Liver (tissue), 9 donors: ENCODE data around the gene ZNF778. TPM values are rescaled to one million over a fixed set of nuclear protein-coding genes. Genes with fewer than 3 reads are reported as not detected.

ENCODE experiments used
- DNase-seq: peaks from one replicate; pipeline ENCODE4 v3.0.0-alpha.2; 2017; ENCODE audit warnings: low spot score
- H3K27ac ChIP-seq, 2 donors: one replicate each; pipeline ENCODE4 v1.7.0; 2013; ENCODE audit warnings: inconsistent platforms in 2 of 2, low read length in 2 of 2, control low read depth in 1 of 2, low read depth in 1 of 2, mild to moderate bottlenecking in 1 of 2
- H3K27me3 ChIP-seq, 4 donors: one replicate each; pipeline versions ENCODE4 v1.6.1 to v1.7.0; 2013; ENCODE audit warnings: low read length in 3 of 4, inconsistent platforms in 1 of 4, mild to moderate bottlenecking in 1 of 4, moderate library complexity in 1 of 4; ENCODE audit not compliant: control insufficient read depth in 4 of 4, insufficient read depth in 4 of 4
- H3K36me3 ChIP-seq, 4 donors: one replicate each; pipeline versions ENCODE4 v1.6.1 to v1.7.0; 2013; ENCODE audit warnings: low read length in 3 of 4, mild to moderate bottlenecking in 3 of 4, low read depth in 1 of 4, moderate library complexity in 1 of 4; ENCODE audit not compliant: control insufficient read depth in 4 of 4, insufficient read depth in 3 of 4
- H3K4me1 ChIP-seq, 4 donors: one replicate each; pipeline versions ENCODE4 v1.6.1 to v1.7.0; 2013; ENCODE audit warnings: low read length in 3 of 4, mild to moderate bottlenecking in 3 of 4, moderate library complexity in 1 of 4; ENCODE audit not compliant: control insufficient read depth in 4 of 4, insufficient read depth in 4 of 4
- H3K4me3 ChIP-seq, 3 donors: one replicate each; pipeline versions ENCODE4 v1.6.1 to v1.7.0; 2013; ENCODE audit warnings: low read length in 3 of 3, control low read depth in 1 of 3, low read depth in 1 of 3, mild to moderate bottlenecking in 1 of 3
- H3K9ac ChIP-seq, 2 donors: one replicate each; pipeline ENCODE4 v1.7.0; 2013; ENCODE audit warnings: low read length in 2 of 2, mild to moderate bottlenecking in 2 of 2, moderate library complexity in 2 of 2, control low read depth in 1 of 2, low read depth in 1 of 2
- H3K9me3 ChIP-seq, 4 donors: one replicate each; pipeline versions ENCODE4 v1.6.1 to v1.7.0; 2013; ENCODE audit warnings: low read length in 3 of 4; ENCODE audit not compliant: control insufficient read depth in 4 of 4
- CTCF ChIP-seq: fragments of 150-350 bp; IDR thresholded peaks from 2 replicates; pipeline ENCODE4 v1.5.1; 2017; ENCODE audit warnings: improper control_type of control experiment, low read depth, low read length; ENCODE audit not compliant: missing input control
- EGR1 ChIP-seq, 2 donors: IDR thresholded peaks; 2 replicates each; pipeline ENCODE4 v1.6.1; 2016 to 2018; ENCODE audit warnings: antibody characterized with exemption in 2 of 2, low read depth in 2 of 2
- FOXA1 ChIP-seq: IDR thresholded peaks from 2 replicates; pipeline ENCODE4 v1.6.1; 2016; ENCODE audit warnings: antibody characterized with exemption
- HNF4A ChIP-seq, 2 donors: conservative IDR thresholded peaks; 2 replicates each; pipeline ENCODE4 v1.6.1; 2016; ENCODE audit warnings: antibody characterized with exemption in 2 of 2, mild to moderate bottlenecking in 2 of 2
- HNF4G ChIP-seq: IDR thresholded peaks from 2 replicates; pipeline ENCODE4 v1.6.1; 2016; ENCODE audit warnings: antibody characterized with exemption
- JUND ChIP-seq, 2 donors: IDR thresholded peaks; 2 replicates each; pipeline ENCODE4 v1.6.1; 2016; ENCODE audit warnings: antibody characterized with exemption in 2 of 2
- NR2F2 ChIP-seq: IDR thresholded peaks from 2 replicates; pipeline ENCODE4 v1.6.1; 2016; ENCODE audit warnings: antibody characterized with exemption
- RAD21 ChIP-seq, 2 donors: IDR thresholded peaks; 2 replicates each; pipeline ENCODE4 v1.6.1; 2016; ENCODE audit warnings: antibody characterized with exemption in 2 of 2, mild to moderate bottlenecking in 2 of 2
- RXRA ChIP-seq, 2 donors: IDR thresholded peaks; 2 replicates each; pipeline ENCODE4 v1.6.1; 2017 to 2018; ENCODE audit warnings: antibody characterized with exemption in 2 of 2, mild to moderate bottlenecking in 1 of 2
- SP1 ChIP-seq: IDR thresholded peaks from 2 replicates; pipeline ENCODE4 v1.6.1; 2018; ENCODE audit warnings: antibody characterized with exemption, mild to moderate bottlenecking
- TAF1 ChIP-seq: conservative IDR thresholded peaks from 2 replicates; pipeline ENCODE4 v1.6.1; 2016; ENCODE audit warnings: antibody characterized with exemption, mild to moderate bottlenecking
- YY1 ChIP-seq: IDR thresholded peaks from 2 replicates; pipeline ENCODE4 v1.6.1; 2016; ENCODE audit warnings: antibody characterized with exemption, mild to moderate bottlenecking
- ZBTB33 ChIP-seq: IDR thresholded peaks from 2 replicates; pipeline ENCODE4 v1.6.1; 2016; ENCODE audit warnings: antibody characterized with exemption
- WGBS: extraction: QIAGEN DNeasy Blood & Tissue Kit; methylation state at CpG from one replicate; pipeline ENCODE4 v1.1.7; 2013; 5-methylcytosine and 5-hydroxymethylcytosine counted together
- polyA plus RNA-seq, 2 donors: library from polyadenylated mRNA; stranded (reverse) in 1 of 2; unstranded in 1 of 2; fragments of 200-250 nt in 1 of 2; fragments of >200 nt in 1 of 2; fragmentation: Nextera tagmentation in 1 of 2; extraction: Ambion mirVana in 1 of 2; gene quantifications; one replicate each; pipeline versions ENCODE4 v1.2.1 to v1.2.3, GENCODE V29; 2013 to 2015
- total RNA-seq, 2 donors: library from RNA; depleted of rRNA; stranded (reverse); fragments of >200 nt; gene quantifications; one replicate each; pipeline ENCODE4 v1.2.3, GENCODE V29; 2014
- TF ChIP-seq, protein P1 (sequence below): IDR thresholded peaks from 2 replicates; pipeline ENCODE4 v1.6.1; 2016; ENCODE audit warnings: antibody characterized with exemption
- TF ChIP-seq, protein P2 (sequence below): IDR thresholded peaks from 2 replicates; pipeline ENCODE4 v1.6.1; 2016; ENCODE audit warnings: antibody characterized with exemption
- TF ChIP-seq, protein P3 (sequence below): IDR thresholded peaks from 2 replicates; pipeline ENCODE4 v1.6.1; 2016; ENCODE audit warnings: antibody characterized with exemption, mild to moderate bottlenecking
- donor health status: healthy.
- donor health status: healthy.
- donor health status: healthy.
- donor health status: healthy.
- donor health status: healthy.

Gene ZNF778
- total and polyA plus RNA-seq, 4 donors = 0.75 to 9.2 (median 4.2) TPM

DNA sequence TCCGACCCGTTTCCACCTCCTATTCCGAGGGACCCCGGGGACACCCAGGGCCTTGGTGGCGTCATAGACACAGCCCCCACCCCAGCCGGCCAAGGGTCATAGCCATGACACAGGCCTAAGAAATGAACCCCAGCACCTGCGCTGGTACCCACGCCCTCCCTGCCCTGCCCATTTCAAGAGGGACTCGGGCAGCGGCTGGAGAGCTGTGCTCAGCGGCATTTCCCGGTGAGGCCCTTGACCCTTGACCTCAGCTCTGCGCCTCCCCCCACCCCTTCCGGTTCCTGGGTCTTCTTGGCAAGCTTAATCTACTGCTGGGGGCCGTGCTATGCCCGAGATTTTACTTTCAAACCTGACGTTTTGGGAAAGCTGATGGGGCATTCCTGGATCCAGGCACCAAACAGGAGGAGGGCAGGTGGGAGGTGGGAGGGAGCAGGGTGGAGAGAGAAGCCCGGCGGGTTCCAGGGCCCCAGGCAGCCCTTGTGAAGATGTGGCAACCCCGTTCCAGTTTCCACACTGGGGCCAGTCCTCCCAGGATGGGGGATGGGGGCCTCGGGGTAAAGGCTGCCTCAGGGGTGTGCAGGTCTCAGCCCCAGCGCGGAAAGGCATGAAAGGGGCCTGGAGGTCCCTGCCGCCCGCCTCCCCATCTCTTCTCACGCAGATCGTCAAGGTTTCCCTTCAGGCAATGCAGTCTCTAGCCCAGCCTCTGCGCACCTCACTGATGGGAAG, 17.2 kb upstream of the ZNF778 start, which contains the start of gene SLC22A31:
Gene SLC22A31, minus strand, starts transcription at position 414 of the 726 bp plus-strand sequence. Its CDS starts 36 bp downstream, at position 378.
- no peak within 1 kb of the TSS for H3K27ac ChIP-seq
- H3K36me3 ChIP-seq = no peaks in the 10 kb centered on the region
- H3K4me3 ChIP-seq = peak within 1 kb of the TSS in 1 of 3 donors; percentile 41
- 16% methylated on average over 28 of the region's 28 CpGs for WGBS
- peaks cover 0 to 10% (median 9%) of the 10 kb centered on the region in 4 donors for H3K4me1 ChIP-seq
- no peak for DNase-seq
- no peak within 1 kb of the TSS for H3K9ac ChIP-seq
- peaks cover 0 to 13% (median 10%) of the 10 kb centered on the region in 4 donors for H3K27me3 ChIP-seq
- peaks cover 0 to 6% (median 1%) of the 10 kb centered on the region in 4 donors for H3K9me3 ChIP-seq
- TF ChIP-seq YY1 = no peak
- TF ChIP-seq RXRA (IDR thresholded peaks at IDR 0.05) = no peak
- TF ChIP-seq SP1 = no peak
- TF ChIP-seq JUND (IDR thresholded peaks at IDR 0.05) = no peak
- TF ChIP-seq ZBTB33 = no peak
- TF ChIP-seq CTCF = no peak
- no peak for TF ChIP-seq RAD21 (IDR thresholded peaks at IDR 0.05)
- TF ChIP-seq, protein P1, sequence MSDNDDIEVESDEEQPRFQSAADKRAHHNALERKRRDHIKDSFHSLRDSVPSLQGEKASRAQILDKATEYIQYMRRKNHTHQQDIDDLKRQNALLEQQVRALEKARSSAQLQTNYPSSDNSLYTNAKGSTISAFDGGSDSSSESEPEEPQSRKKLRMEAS = no peak
- TF ChIP-seq EGR1 (IDR thresholded peaks at IDR 0.05; ENCODE audit: low read depth in 2 of 2) = no peak
- TF ChIP-seq HNF4A (conservative IDR thresholded peaks at IDR 0.05) = no peak
- no peak for TF ChIP-seq FOXA1
- TF ChIP-seq, protein P2, sequence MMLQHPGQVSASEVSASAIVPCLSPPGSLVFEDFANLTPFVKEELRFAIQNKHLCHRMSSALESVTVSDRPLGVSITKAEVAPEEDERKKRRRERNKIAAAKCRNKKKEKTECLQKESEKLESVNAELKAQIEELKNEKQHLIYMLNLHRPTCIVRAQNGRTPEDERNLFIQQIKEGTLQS = no peak
- no peak for TF ChIP-seq NR2F2
- TF ChIP-seq, protein P3, sequence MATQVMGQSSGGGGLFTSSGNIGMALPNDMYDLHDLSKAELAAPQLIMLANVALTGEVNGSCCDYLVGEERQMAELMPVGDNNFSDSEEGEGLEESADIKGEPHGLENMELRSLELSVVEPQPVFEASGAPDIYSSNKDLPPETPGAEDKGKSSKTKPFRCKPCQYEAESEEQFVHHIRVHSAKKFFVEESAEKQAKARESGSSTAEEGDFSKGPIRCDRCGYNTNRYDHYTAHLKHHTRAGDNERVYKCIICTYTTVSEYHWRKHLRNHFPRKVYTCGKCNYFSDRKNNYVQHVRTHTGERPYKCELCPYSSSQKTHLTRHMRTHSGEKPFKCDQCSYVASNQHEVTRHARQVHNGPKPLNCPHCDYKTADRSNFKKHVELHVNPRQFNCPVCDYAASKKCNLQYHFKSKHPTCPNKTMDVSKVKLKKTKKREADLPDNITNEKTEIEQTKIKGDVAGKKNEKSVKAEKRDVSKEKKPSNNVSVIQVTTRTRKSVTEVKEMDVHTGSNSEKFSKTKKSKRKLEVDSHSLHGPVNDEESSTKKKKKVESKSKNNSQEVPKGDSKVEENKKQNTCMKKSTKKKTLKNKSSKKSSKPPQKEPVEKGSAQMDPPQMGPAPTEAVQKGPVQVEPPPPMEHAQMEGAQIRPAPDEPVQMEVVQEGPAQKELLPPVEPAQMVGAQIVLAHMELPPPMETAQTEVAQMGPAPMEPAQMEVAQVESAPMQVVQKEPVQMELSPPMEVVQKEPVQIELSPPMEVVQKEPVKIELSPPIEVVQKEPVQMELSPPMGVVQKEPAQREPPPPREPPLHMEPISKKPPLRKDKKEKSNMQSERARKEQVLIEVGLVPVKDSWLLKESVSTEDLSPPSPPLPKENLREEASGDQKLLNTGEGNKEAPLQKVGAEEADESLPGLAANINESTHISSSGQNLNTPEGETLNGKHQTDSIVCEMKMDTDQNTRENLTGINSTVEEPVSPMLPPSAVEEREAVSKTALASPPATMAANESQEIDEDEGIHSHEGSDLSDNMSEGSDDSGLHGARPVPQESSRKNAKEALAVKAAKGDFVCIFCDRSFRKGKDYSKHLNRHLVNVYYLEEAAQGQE = no peak
- TF ChIP-seq HNF4G = no peak
- TF ChIP-seq TAF1 = no peak
